Measurements from ENCODE around the gene BET1. TPM values are rescaled to one million over a fixed set of nuclear protein-coding genes. Genes with fewer than 3 reads are reported as not detected.

The BET1 gene
- total RNA-seq, 1 donor from 2014 or later: 28.5 TPM

GRCh38 chr7:93997868-93998267 is 6.3 kb downstream of the BET1 start:
- no peak overlapping the region for H3K27ac Mint-ChIP-seq
- no peak overlapping the region for H3K4me3 Mint-ChIP-seq
- no peak for TF ChIP-seq CTCF (IDR thresholded peaks at IDR 0.05; ENCODE audit: unreplicated experiment)
- H3K9me3 Mint-ChIP-seq: no peaks in the 10 kb centered on the region
- H3K36me3 Mint-ChIP-seq: peaks cover 21% of the 10 kb centered on the region
- no peak for DNase-seq (ENCODE audit: low spot score in 2 of 2, unreplicated experiment in 2 of 2)
- H3K27me3 Mint-ChIP-seq (ENCODE audit: low read depth): no peaks in the 10 kb centered on the region
- H3K4me1 Mint-ChIP-seq: peaks cover 14% of the 10 kb centered on the region

GRCh38 chr7:93992421-93993110 is 11.6 kb downstream of the BET1 start:
- H3K27me3 Mint-ChIP-seq (ENCODE audit: low read depth): no peaks in the 10 kb centered on the region
- H3K27ac Mint-ChIP-seq: no peak overlapping the region
- no peak overlapping the region for H3K4me3 Mint-ChIP-seq
- no peak for TF ChIP-seq CTCF (IDR thresholded peaks at IDR 0.05; ENCODE audit: unreplicated experiment)
- no peak for DNase-seq (ENCODE audit: low spot score in 2 of 2, unreplicated experiment in 2 of 2)
- peaks cover 12% of the 10 kb centered on the region for H3K36me3 Mint-ChIP-seq
- H3K9me3 Mint-ChIP-seq: no peaks in the 10 kb centered on the region
- H3K4me1 Mint-ChIP-seq: peaks cover 9% of the 10 kb centered on the region

- DNase-seq (ENCODE audit: low spot score in 2 of 2, unreplicated experiment in 2 of 2): no peak
- no peaks in the 10 kb centered on the region for H3K9me3 Mint-ChIP-seq
- peak overlapping the region; percentile 31 for H3K27ac Mint-ChIP-seq
- H3K27me3 Mint-ChIP-seq (ENCODE audit: low read depth): no peaks in the 10 kb centered on the region
- H3K4me1 Mint-ChIP-seq: peaks cover 33% of the 10 kb centered on the region
- TF ChIP-seq CTCF (IDR thresholded peaks at IDR 0.05; ENCODE audit: unreplicated experiment): no peak
- H3K4me3 Mint-ChIP-seq: no peak overlapping the region
- no peaks in the 10 kb centered on the region for H3K36me3 Mint-ChIP-seq
Measured at GRCh38 chr7:93987297-93987696, 16.9 kb downstream of the BET1 start.

GRCh38 chr7:93985101-93985500 is 19.1 kb downstream of the BET1 start:
- Mint-ChIP-seq H3K4me1 (peaks cover 42% of the 10 kb centered on the region), H3K4me3 (no peak overlapping the region), H3K27me3 (ENCODE audit: low read depth) (no peaks in the 10 kb centered on the region), H3K27ac (peak overlapping the region; percentile 85), H3K9me3 (no peaks in the 10 kb centered on the region), H3K36me3 (no peaks in the 10 kb centered on the region)
- no peak for DNase-seq (ENCODE audit: low spot score in 2 of 2, unreplicated experiment in 2 of 2)
- no peak for TF ChIP-seq CTCF (IDR thresholded peaks at IDR 0.05; ENCODE audit: unreplicated experiment)

GRCh38 chr7:93984024-93984423 is 20.1 kb downstream of the BET1 start:
- Mint-ChIP-seq H3K27ac (no peak overlapping the region), H3K9me3 (no peaks in the 10 kb centered on the region), H3K4me1 (peaks cover 43% of the 10 kb centered on the region), H3K36me3 (no peaks in the 10 kb centered on the region), H3K4me3 (no peak overlapping the region), H3K27me3 (ENCODE audit: low read depth) (no peaks in the 10 kb centered on the region)
- DNase-seq (ENCODE audit: low spot score in 2 of 2, unreplicated experiment in 2 of 2): no peak
- TF ChIP-seq CTCF (IDR thresholded peaks at IDR 0.05; ENCODE audit: unreplicated experiment): no peak

Measured in mesothelial cell of epicardium (in vitro differentiated cells).